Astrocyte (in vitro differentiated cells and primary cell): Measurements from ENCODE around the gene CADM4. TPM values are rescaled to one million over a fixed set of nuclear protein-coding genes. Genes with fewer than 3 reads are reported as not detected.

ENCODE experiments used
- DNase-seq: peaks from one replicate; pipeline ENCODE4 v3.0.0-alpha.2; 2010; ENCODE audit warnings: low read depth
- FAIRE-seq: peaks from 2 replicates; lab custom pipeline; 2011; peaks lifted over from hg19 to GRCh38; lab: Jason Lieb, UNC
- H2AFZ ChIP-seq: 2 replicates; pipeline ENCODE4 v1.6.0; 2012; ENCODE audit warnings: low read depth, low read length, inconsistent platforms
- H3K27ac ChIP-seq: 2 replicates; pipeline ENCODE4 v1.5.1; 2011; ENCODE audit warnings: low read depth, low read length, inconsistent platforms
- H3K27me3 ChIP-seq: 2 replicates; pipeline ENCODE4 v1.6.0; 2011; ENCODE audit warnings: low read length, inconsistent platforms; ENCODE audit not compliant: insufficient read depth
- H3K36me3 ChIP-seq: 2 replicates; pipeline ENCODE4 v1.5.1; 2011; ENCODE audit warnings: low read length, inconsistent platforms; ENCODE audit not compliant: insufficient read depth
- H3K4me1 ChIP-seq: 2 replicates; pipeline ENCODE4 v1.5.1; 2011; ENCODE audit warnings: low read length, inconsistent platforms; ENCODE audit not compliant: insufficient read depth
- H3K4me2 ChIP-seq: 2 replicates; pipeline ENCODE4 v1.6.0; 2012; ENCODE audit warnings: low read length, inconsistent platforms
- H3K4me3 ChIP-seq: 2 replicates; pipeline ENCODE4 v1.5.1; 2011; ENCODE audit warnings: low read depth, mild to moderate bottlenecking, low read length, inconsistent platforms; ENCODE audit not compliant: insufficient read depth
- H3K79me2 ChIP-seq: 2 replicates; pipeline ENCODE4 v1.6.0; 2012; ENCODE audit warnings: mild to moderate bottlenecking, low read length, inconsistent platforms; ENCODE audit not compliant: insufficient read depth
- H3K9ac ChIP-seq: 2 replicates; pipeline ENCODE4 v1.6.0; 2012; ENCODE audit warnings: mild to moderate bottlenecking, low read length, inconsistent platforms
- H3K9me3 ChIP-seq: 2 replicates; pipeline ENCODE4 v1.5.1; 2012; ENCODE audit warnings: low read depth, mild to moderate bottlenecking, low read length, inconsistent platforms; ENCODE audit not compliant: insufficient read depth
- H4K20me1 ChIP-seq: 2 replicates; pipeline ENCODE4 v1.6.0; 2012; ENCODE audit warnings: low read length, inconsistent platforms; ENCODE audit not compliant: insufficient read depth
- H3K27ac Mint-ChIP-seq: one replicate; pipeline ENCODE4 v1.8.0; 2021; ENCODE audit warnings: mild to moderate bottlenecking, mixed read lengths; ENCODE audit not compliant: unreplicated experiment
- H3K27me3 Mint-ChIP-seq: one replicate; pipeline ENCODE4 v1.8.0; 2021; ENCODE audit warnings: low read depth, mixed read lengths; ENCODE audit not compliant: unreplicated experiment
- H3K36me3 Mint-ChIP-seq: one replicate; pipeline ENCODE4 v1.8.0; 2021; ENCODE audit warnings: low read depth, mixed read lengths; ENCODE audit not compliant: unreplicated experiment
- H3K4me1 Mint-ChIP-seq: one replicate; pipeline ENCODE4 v1.8.0; 2021; ENCODE audit warnings: low read depth, mixed read lengths; ENCODE audit not compliant: unreplicated experiment
- H3K4me3 Mint-ChIP-seq: one replicate; pipeline ENCODE4 v1.8.0; 2021; ENCODE audit warnings: mild to moderate bottlenecking, moderate library complexity, mixed read lengths; ENCODE audit not compliant: unreplicated experiment
- H3K9me3 Mint-ChIP-seq: one replicate; pipeline ENCODE4 v1.8.0; 2021; ENCODE audit warnings: mild to moderate bottlenecking, mixed read lengths; ENCODE audit not compliant: unreplicated experiment
- EZH2 ChIP-seq: IDR thresholded peaks from 2 replicates; pipeline ENCODE4 v1.6.1; 2012; ENCODE audit warnings: mild to moderate bottlenecking, low read length, inconsistent platforms; ENCODE audit not compliant: insufficient read depth
- total RNA-seq: library from RNA; stranded (reverse); gene quantifications from 2 replicates; pipeline ENCODE4 v1.2.1, GENCODE V29; 2021
- TF ChIP-seq, protein P1 (sequence below): IDR thresholded peaks from 2 replicates; pipeline ENCODE4 v1.5.1; 2011; ENCODE audit warnings: low read depth, mild to moderate bottlenecking, inconsistent platforms, low read length, moderate library complexity; ENCODE audit not compliant: insufficient read depth

CADM4 gene
- total RNA-seq, 1 donor from 2014 or later = 52.1 TPM

DNA sequence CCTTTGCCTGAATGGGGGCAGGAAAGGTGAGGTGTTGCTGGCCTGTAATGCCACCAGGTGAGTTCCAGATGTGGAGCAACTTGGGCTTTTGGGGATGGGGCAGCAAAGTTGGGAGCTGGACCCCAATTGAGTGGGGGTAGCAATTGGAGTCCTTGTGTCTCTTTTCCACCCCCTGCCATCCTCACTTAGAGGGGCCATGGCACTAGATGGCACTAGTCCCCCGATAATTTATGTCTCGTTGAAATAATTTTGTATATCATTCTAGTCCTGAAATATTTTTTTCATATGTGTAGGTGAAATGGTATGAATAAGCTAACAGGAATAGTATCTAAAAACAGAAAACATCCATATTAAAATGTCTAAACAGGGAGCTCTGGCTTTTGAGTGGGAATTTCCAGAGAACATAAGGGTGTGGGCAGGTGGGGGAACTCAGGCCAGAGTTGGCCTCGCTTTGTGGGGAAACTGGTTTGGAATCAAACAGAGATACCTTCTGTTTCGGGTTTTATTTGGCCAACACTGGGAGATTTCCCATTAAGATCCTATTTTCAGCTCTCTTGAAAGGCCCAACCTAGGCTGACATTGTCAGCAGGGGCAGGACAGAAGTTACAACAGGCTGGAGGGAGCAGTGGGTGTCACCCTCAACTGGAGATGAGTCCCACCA is 39.9 kb downstream of the CADM4 start:
- Histone ChIP-seq H3K36me3 (no peaks in the 10 kb centered on the region), H3K27ac (no peak overlapping the region), H3K9me3 (no peaks in the 10 kb centered on the region), H3K79me2 (peaks cover 44% of the 10 kb centered on the region), H3K4me1 (peaks cover 16% of the 10 kb centered on the region), H3K9ac (no peak overlapping the region), H3K4me2 (no peak overlapping the region), H3K4me3 (no peak overlapping the region), H2AFZ (no peak overlapping the region), H4K20me1 (peaks cover 7% of the 10 kb centered on the region), H3K27me3 (no peaks in the 10 kb centered on the region)
- no peak overlapping the region for H3K4me3 Mint-ChIP-seq
- no peaks in the 10 kb centered on the region for H3K27me3 Mint-ChIP-seq
- FAIRE-seq (no peak), DNase-seq (no peak)
- no peaks in the 10 kb centered on the region for H3K9me3 Mint-ChIP-seq
- peaks cover 2% of the 10 kb centered on the region for H3K36me3 Mint-ChIP-seq
- TF ChIP-seq EZH2 = no peak
- TF ChIP-seq, protein P1, sequence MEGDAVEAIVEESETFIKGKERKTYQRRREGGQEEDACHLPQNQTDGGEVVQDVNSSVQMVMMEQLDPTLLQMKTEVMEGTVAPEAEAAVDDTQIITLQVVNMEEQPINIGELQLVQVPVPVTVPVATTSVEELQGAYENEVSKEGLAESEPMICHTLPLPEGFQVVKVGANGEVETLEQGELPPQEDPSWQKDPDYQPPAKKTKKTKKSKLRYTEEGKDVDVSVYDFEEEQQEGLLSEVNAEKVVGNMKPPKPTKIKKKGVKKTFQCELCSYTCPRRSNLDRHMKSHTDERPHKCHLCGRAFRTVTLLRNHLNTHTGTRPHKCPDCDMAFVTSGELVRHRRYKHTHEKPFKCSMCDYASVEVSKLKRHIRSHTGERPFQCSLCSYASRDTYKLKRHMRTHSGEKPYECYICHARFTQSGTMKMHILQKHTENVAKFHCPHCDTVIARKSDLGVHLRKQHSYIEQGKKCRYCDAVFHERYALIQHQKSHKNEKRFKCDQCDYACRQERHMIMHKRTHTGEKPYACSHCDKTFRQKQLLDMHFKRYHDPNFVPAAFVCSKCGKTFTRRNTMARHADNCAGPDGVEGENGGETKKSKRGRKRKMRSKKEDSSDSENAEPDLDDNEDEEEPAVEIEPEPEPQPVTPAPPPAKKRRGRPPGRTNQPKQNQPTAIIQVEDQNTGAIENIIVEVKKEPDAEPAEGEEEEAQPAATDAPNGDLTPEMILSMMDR = no peak
- H3K4me1 Mint-ChIP-seq = peaks cover 13% of the 10 kb centered on the region
- H3K27ac Mint-ChIP-seq = no peak overlapping the region

DNA sequence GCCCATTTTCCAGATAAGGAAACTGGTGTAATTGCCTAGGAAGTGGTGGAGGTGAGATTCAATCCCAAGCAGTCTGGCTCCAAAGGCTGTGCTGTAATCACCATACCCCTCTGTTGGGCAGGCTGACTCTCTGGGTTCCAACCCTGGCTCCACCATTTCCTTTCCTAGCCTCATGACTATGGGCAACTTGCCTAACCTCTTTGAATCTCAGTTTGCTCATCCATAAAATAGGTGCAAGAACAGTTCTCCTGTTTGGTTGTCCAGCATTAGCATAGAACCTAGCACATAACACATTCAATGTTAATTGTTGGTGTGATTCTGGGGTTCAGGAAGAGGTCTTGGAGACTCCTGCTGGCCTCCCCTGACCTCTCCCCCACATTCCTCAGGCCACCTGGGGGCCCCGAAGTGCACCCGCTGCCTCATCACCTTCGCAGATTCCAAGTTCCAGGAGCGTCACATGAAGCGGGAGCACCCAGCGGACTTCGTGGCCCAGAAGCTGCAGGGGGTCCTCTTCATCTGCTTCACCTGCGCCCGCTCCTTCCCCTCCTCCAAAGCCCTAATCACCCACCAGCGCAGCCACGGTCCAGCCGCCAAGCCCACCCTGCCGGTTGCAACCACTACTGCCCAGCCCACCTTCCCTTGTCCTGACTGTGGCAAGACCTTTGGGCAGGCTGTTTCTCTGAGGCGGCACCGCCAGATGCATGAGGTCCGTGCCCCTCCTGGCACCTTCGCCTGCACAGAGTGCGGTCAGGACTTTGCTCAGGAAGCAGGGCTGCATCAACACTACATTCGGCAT is 41.0 kb downstream of the CADM4 start:
- Histone ChIP-seq H3K4me2 (peak overlapping the region; percentile 94), H3K36me3 (no peaks in the 10 kb centered on the region), H3K4me3 (no peak overlapping the region), H3K9ac (peak overlapping the region; percentile 97), H3K9me3 (no peaks in the 10 kb centered on the region), H3K79me2 (peaks cover 55% of the 10 kb centered on the region), H2AFZ (no peak overlapping the region), H3K27ac (no peak overlapping the region), H4K20me1 (peaks cover 18% of the 10 kb centered on the region), H3K4me1 (peaks cover 26% of the 10 kb centered on the region), H3K27me3 (no peaks in the 10 kb centered on the region)
- no peak for DNase-seq
- Mint-ChIP-seq H3K4me1 (peaks cover 16% of the 10 kb centered on the region), H3K36me3 (no peaks in the 10 kb centered on the region), H3K9me3 (no peaks in the 10 kb centered on the region), H3K4me3 (peak overlapping the region; percentile 100), H3K27ac (no peak overlapping the region), H3K27me3 (no peaks in the 10 kb centered on the region)
- no peak for TF ChIP-seq EZH2
- TF ChIP-seq, protein P1 = no peak
- FAIRE-seq = no peak

DNA sequence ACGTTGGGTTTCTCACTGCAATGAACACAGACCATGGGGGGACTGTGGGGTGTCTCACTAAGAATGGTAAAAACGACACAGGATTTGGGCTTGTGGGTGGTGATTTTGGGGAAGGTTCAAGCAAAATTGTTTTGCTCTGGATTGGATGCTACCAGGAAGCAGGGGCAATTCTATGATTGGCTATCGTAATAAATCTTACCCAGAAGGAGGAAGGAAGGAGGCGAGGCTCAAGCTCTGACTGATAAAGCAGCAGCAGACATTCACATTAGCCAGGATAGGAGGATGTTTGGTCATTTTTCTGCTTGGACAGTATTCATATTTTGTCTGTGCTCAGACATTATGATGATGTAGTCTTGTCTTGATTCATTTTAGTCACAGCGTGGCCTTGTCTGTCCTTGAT is 41.8 kb downstream of the CADM4 start:
- peaks cover 63% of the 10 kb centered on the region for H3K79me2 ChIP-seq
- no peak overlapping the region for H3K27ac ChIP-seq
- TF ChIP-seq, protein P1 = no peak
- no peak for TF ChIP-seq EZH2
- H3K36me3 ChIP-seq = no peaks in the 10 kb centered on the region
- H3K36me3 Mint-ChIP-seq = peaks cover 2% of the 10 kb centered on the region
- DNase-seq (no peak), FAIRE-seq (no peak)
- H3K4me1 ChIP-seq = peaks cover 28% of the 10 kb centered on the region
- H3K4me2 ChIP-seq = peak overlapping the region; percentile 94
- H4K20me1 ChIP-seq = peaks cover 23% of the 10 kb centered on the region
- peak overlapping the region; percentile 85 for H3K4me3 ChIP-seq
- peak overlapping the region; percentile 100 for H3K4me3 Mint-ChIP-seq
- H3K27me3 Mint-ChIP-seq = no peaks in the 10 kb centered on the region
- peak overlapping the region; percentile 97 for H3K9ac ChIP-seq
- no peak overlapping the region for H3K27ac Mint-ChIP-seq
- H3K9me3 ChIP-seq = no peaks in the 10 kb centered on the region
- H3K4me1 Mint-ChIP-seq = peaks cover 20% of the 10 kb centered on the region
- H3K27me3 ChIP-seq = no peaks in the 10 kb centered on the region
- no peak overlapping the region for H2AFZ ChIP-seq
- no peaks in the 10 kb centered on the region for H3K9me3 Mint-ChIP-seq
